ENCODE measurements around the gene SFT2D1.

The SFT2D1 gene

GRCh38 chr6:166284640-166285039 is 57.7 kb downstream of the SFT2D1 start:
- DNase-seq (ENCODE audit: extremely low spot score), result no peak
- POLR2A ChIA-PET, result no interaction called here
- CTCF ChIA-PET, result interaction anchor here (1.1 to 8.7 kb wide), 5 partner anchors 9 to 115 kb away, joined by 4 to 95 read pairs (median 9); no protein-coding TSS in a partner anchor
- TF ChIP-seq CTCF (IDR thresholded peaks at IDR 0.05; ENCODE audit: control extremely low read depth, extremely low read depth, low read depth, missing control alignments), result no peak

GRCh38 chr6:166282394-166283032 is 59.8 kb downstream of the SFT2D1 start:
- TF ChIP-seq CTCF (IDR thresholded peaks at IDR 0.05; ENCODE audit: control extremely low read depth, extremely low read depth, low read depth, missing control alignments), result no peak
- CTCF ChIA-PET, result interaction anchor here (1.1 to 8.7 kb wide), 6 partner anchors 10 to 117 kb away, joined by 3 to 95 read pairs (median 6); partner anchors contain the start of gene PRR18

GRCh38 chr6:166281104-166281503 is 61.2 kb downstream of the SFT2D1 start:
- CTCF ChIA-PET, result interaction anchor here (0.6 to 8.7 kb wide), 16 partner anchors 11 to 352 kb away, joined by 3 to 95 read pairs (median 4); partner anchors contain the start of gene PRR18

More at GRCh38 chr6:166282394-166283032, 59.8 kb downstream of the SFT2D1 start:
- POLR2A ChIA-PET, result no interaction called here
- no peak for DNase-seq (ENCODE audit: extremely low spot score)

GRCh38 chr6:166279393-166279679 is 63.0 kb downstream of the SFT2D1 start:
- TF ChIP-seq CTCF (IDR thresholded peaks at IDR 0.05; ENCODE audit: control extremely low read depth, extremely low read depth, low read depth, missing control alignments), result no peak
- ChIA-PET CTCF (interaction anchor here (0.8 to 8.7 kb wide), 5 partner anchors 8 to 120 kb away, joined by 3 to 95 read pairs (median 5); partner anchors contain the start of gene PRR18), POLR2A (no interaction called here)
- no peak for DNase-seq (ENCODE audit: extremely low spot score)

More at GRCh38 chr6:166281104-166281503, 61.2 kb downstream of the SFT2D1 start:
- POLR2A ChIA-PET, result no interaction called here
- no peak for TF ChIP-seq CTCF (IDR thresholded peaks at IDR 0.05; ENCODE audit: control extremely low read depth, extremely low read depth, low read depth, missing control alignments)
- DNase-seq (ENCODE audit: extremely low spot score), result no peak

- POLR2A ChIA-PET, result no interaction called here
- DNase-seq (ENCODE audit: extremely low spot score), result no peak
- no peak for TF ChIP-seq CTCF (IDR thresholded peaks at IDR 0.05; ENCODE audit: control extremely low read depth, extremely low read depth, low read depth, missing control alignments)
- CTCF ChIA-PET, result interaction anchor here (3.3 to 8.7 kb wide), 3 partner anchors 102 to 121 kb away, joined by 22 to 109 read pairs (median 95); no protein-coding TSS in a partner anchor
These were observed 63.6 kb downstream of the SFT2D1 start for GRCh38 chr6:166278579-166279392.

DNA sequence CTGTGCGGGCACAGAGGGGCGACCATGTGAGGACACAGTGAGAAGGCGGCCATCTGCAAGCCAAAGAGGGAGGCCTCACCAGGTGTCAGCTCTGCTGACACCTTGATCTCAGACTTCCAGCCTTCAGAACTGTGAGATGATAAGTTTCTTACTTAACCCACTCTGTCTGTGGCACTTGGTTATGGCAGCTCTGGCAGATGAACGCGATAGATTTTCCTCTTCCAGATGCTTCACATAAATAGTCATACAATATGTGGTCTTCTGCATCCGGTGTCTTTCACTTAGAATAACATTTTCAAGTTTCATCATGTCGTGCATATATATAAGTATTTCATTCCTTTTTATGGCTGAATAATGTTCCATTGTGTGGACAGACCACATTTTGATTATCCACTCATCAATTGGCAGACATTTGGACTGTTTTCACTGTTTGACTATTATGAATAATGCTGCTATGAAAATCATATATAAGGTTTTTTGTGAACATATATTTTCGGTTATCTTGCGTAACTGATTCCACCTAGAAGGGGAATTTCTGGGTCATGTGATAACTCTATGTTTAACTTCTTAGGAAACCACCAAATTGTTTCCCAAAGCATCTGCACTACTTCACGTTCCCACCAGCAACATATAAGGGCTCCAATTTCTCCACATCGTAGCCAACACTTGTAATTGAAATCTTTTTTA is 64.3 kb downstream of the SFT2D1 start:
- no peak for DNase-seq (ENCODE audit: extremely low spot score)
- ChIA-PET POLR2A (no interaction called here), CTCF (interaction anchor here (1.5 to 5.1 kb wide), 6 partner anchors 27 to 127 kb away, joined by 5 to 109 read pairs (median 24); no protein-coding TSS in a partner anchor)
- TF ChIP-seq CTCF (IDR thresholded peaks at IDR 0.05; ENCODE audit: control extremely low read depth, extremely low read depth, low read depth, missing control alignments), result no peak

Data from GM10248 (cell line).